SK-N-SH (cell line): ENCODE measurements around the gene EAPP.
"Not testable (repeated sequence)": the region's sequence is repeated elsewhere in the genome, so short reads cannot be mapped to it uniquely, and the experiment has no call there.

Experiments
- CTCF ChIP-seq: fragments of 200-600 bp; sonication (generic); IDR thresholded peaks from 2 replicates; pipeline ENCODE4 v1.6.1; 2017; ENCODE audit warnings: antibody characterized with exemption, mild to moderate bottlenecking, moderate library complexity
- ELF1 ChIP-seq: IDR thresholded peaks from 2 replicates; pipeline ENCODE4 v1.4.0; 2012
- EP300 ChIP-seq, 2 experiments: IDR thresholded peaks; 2 replicates each; pipeline versions ENCODE4 v1.4.0 to v1.6.1; 2012; ENCODE audit warnings: borderline replicate concordance in 1 of 2, low read depth in 1 of 2, low read length in 1 of 2
- EZH2phosphoT487 ChIP-seq: fragments of 200-600 bp; sonication (generic); IDR thresholded peaks from 2 replicates; pipeline ENCODE4 v1.6.1; 2017; ENCODE audit warnings: low read depth, mixed run types, mild to moderate bottlenecking, antibody characterized with exemption, moderate library complexity, borderline replicate concordance
- FOXM1 ChIP-seq: IDR thresholded peaks from 2 replicates; pipeline ENCODE4 v1.4.0; 2012; ENCODE audit warnings: low read depth, mild to moderate bottlenecking
- GABPA ChIP-seq: IDR thresholded peaks from 2 replicates; pipeline ENCODE4 v1.4.0; 2012; ENCODE audit warnings: low read depth, mild to moderate bottlenecking
- NRF1 ChIP-seq: IDR thresholded peaks from 2 replicates; pipeline ENCODE4 v1.6.1; 2012; ENCODE audit warnings: low read depth, mild to moderate bottlenecking, low read length
- POLR2AphosphoS5 ChIP-seq: IDR thresholded peaks from 2 replicates; pipeline ENCODE4 v1.6.1; 2012; ENCODE audit warnings: low read depth, low read length
- REST ChIP-seq: IDR thresholded peaks from 2 replicates; pipeline ENCODE4 v1.6.1; 2012; ENCODE audit warnings: mild to moderate bottlenecking, low read depth, low read length, moderate library complexity
- SIN3A ChIP-seq: IDR thresholded peaks from 2 replicates; pipeline ENCODE4 v1.6.1; 2012; ENCODE audit warnings: low read depth, mild to moderate bottlenecking, low read length, moderate library complexity, borderline replicate concordance
- SMC3 ChIP-seq: IDR thresholded peaks from 2 replicates; pipeline ENCODE4 v1.6.1; 2012; ENCODE audit warnings: low read depth, low read length, improper control_type of control experiment
- USF2 ChIP-seq: fragments of 150-350 bp; IDR thresholded peaks from 2 replicates; pipeline ENCODE4 v1.6.1; 2017; ENCODE audit warnings: antibody characterized with exemption, low read length, low read depth, borderline replicate concordance
- YY1 ChIP-seq: IDR thresholded peaks from 2 replicates; pipeline ENCODE4 v1.4.0; 2012; ENCODE audit warnings: low read depth, mild to moderate bottlenecking

- not testable (repeated sequence) for TF ChIP-seq GABPA; CTCF; YY1; SMC3; SIN3A; REST; POLR2AphosphoS5; NRF1; ELF1; USF2; EP300 (IDR thresholded peaks at IDR 0.05; ENCODE audit: borderline replicate concordance in 1 of 2, low read depth in 1 of 2, low read length in 1 of 2); FOXM1; EZH2phosphoT487
These were observed 9.9 kb upstream of the EAPP start for GRCh38 chr14:34549276-34549966.
